HepG2 (cell line): ENCODE data around the gene IFIT5. TPM values are rescaled to one million over a fixed set of nuclear protein-coding genes. Genes with fewer than 3 reads are reported as not detected.
"Not testable (repeated sequence)": the region's sequence is repeated elsewhere in the genome, so short reads cannot be mapped to it uniquely, and the experiment has no call there.

Experiments used
- ATAC-seq: fragments of 200-7000 bp; cut with Tn5 transposase; 3 replicates; pipeline ENCODE4 v1.9.1; 2020; ENCODE audit warnings: mild to moderate bottlenecking, moderate library complexity
- BruUV-seq: library from RNA; stranded (reverse); fragments of 400-500 nt; replicated peaks from 2 replicates; lab custom pipeline; 2021; lab: Mats Ljungman, UMichigan
- CTCF ChIA-PET: fragments of 300-600 bp; formaldehyde crosslinking; extraction: SDS; loops from one replicate; lab custom pipeline; 2021; ENCODE audit warnings: low total read pairs, inconsistent platforms, low intra/inter-chr PET ratio; lab: Yijun Ruan, JAX
- POLR2A ChIA-PET: fragments of 350-600 bp; sonication (Branson Sonifier 250); formaldehyde crosslinking; loops from one replicate; lab custom pipeline; 2020; ENCODE audit warnings: antibody characterized with exemption, inconsistent platforms; lab: Yijun Ruan, JAX
- DNase-seq: peaks from one replicate; pipeline ENCODE4 v3.0.0-alpha.2; 2015; ENCODE audit warnings: low spot score
- FAIRE-seq: peaks from 3 replicates; lab custom pipeline; 2011; peaks lifted over from hg19 to GRCh38; lab: Jason Lieb, UNC
- H2AFZ ChIP-seq: one replicate; pipeline ENCODE4 v1.6.1; 2011; ENCODE audit warnings: low read length, inconsistent platforms
- H3K27ac ChIP-seq: fragments of 300-600 bp; 3 replicates; pipeline ENCODE4 v1.8.0; 2011; ENCODE audit warnings: mixed run types, mild to moderate bottlenecking, mixed read lengths, low read length, inconsistent platforms; ENCODE audit not compliant: insufficient read depth; ENCODE audit errors: extremely low read length
- H3K27me3 ChIP-seq, 2 experiments: fragments of 200-600 bp in 1 of 2; 2 replicates in 1 of 2; 3 replicates in 1 of 2; pipeline versions ENCODE4 v1.6.0 to v1.8.0; 2011; ENCODE audit warnings: low read length in 2 of 2, mild to moderate bottlenecking in 2 of 2, moderate library complexity in 2 of 2, inconsistent platforms in 1 of 2; ENCODE audit not compliant: insufficient read depth in 2 of 2, control insufficient read depth in 1 of 2
- H3K36me3 ChIP-seq, 2 experiments: fragments of 200-600 bp in 1 of 2; replicated peaks in 1 of 2; 2 replicates in 1 of 2; 3 replicates in 1 of 2; pipeline versions ENCODE4 v1.5.1 to v1.8.0; 2011; ENCODE audit warnings: low read length in 2 of 2, inconsistent platforms in 1 of 2; ENCODE audit not compliant: insufficient read depth in 2 of 2, control insufficient read depth in 1 of 2
- H3K4me1 ChIP-seq: 2 replicates; pipeline ENCODE4 v1.5.1; 2012; ENCODE audit warnings: low read length, inconsistent platforms; ENCODE audit not compliant: insufficient read depth
- H3K4me2 ChIP-seq: 2 replicates; pipeline ENCODE4 v1.6.0; 2011; ENCODE audit warnings: low read depth, low read length, inconsistent platforms
- H3K4me3 ChIP-seq, 3 experiments: fragments of 200-600 bp in 1 of 3; sonication (generic), shearing (Covaris generic) in 1 of 3; replicated peaks in 1 of 3; 2 replicates each; pipeline ENCODE4 v1.5.1; 2011 to 2016; ENCODE audit warnings: low read length in 3 of 3, inconsistent platforms in 2 of 3, low read depth in 2 of 3, mild to moderate bottlenecking in 2 of 3, control low read depth in 1 of 3, mixed read lengths in 1 of 3; ENCODE audit not compliant: insufficient read depth in 1 of 3
- H3K79me2 ChIP-seq: one replicate; pipeline ENCODE4 v1.6.1; 2011; ENCODE audit warnings: low read length, inconsistent platforms; ENCODE audit not compliant: insufficient read depth
- H3K9ac ChIP-seq: 2 replicates; pipeline ENCODE4 v1.6.0; 2011; ENCODE audit warnings: mild to moderate bottlenecking, low read depth, low read length, inconsistent platforms; ENCODE audit not compliant: insufficient read depth
- H3K9me3 ChIP-seq: 2 replicates; pipeline ENCODE4 v1.5.1; 2012; ENCODE audit warnings: mild to moderate bottlenecking, low read length
- H4K20me1 ChIP-seq: 2 replicates; pipeline ENCODE4 v1.6.0; 2011; ENCODE audit warnings: inconsistent platforms, mild to moderate bottlenecking, low read length, moderate library complexity; ENCODE audit not compliant: insufficient read depth
- FOXA3 ChIP-seq: IDR thresholded peaks from 2 replicates; pipeline ENCODE4 v1.6.1; 2016; ENCODE audit warnings: missing genetic modification reagents, missing compliant biosample characterization
- WGBS: methylation state at CpG from one replicate; pipeline ENCODE4 v1.1.6; 2017; ENCODE audit warnings: low lambda C conversion rate; 5-methylcytosine and 5-hydroxymethylcytosine counted together
- in situ Hi-C: cut with HindIII; loops from 2 replicates; pipeline ENCODE4 v1.10.0; 2017; ENCODE audit warnings: low pct_unique_long_range_greater_than_20kb; ENCODE audit not compliant: extremely low pct_ligation_motif_present
- intact Hi-C: fragments of 100-400 bp; cut with micrococcal nuclease; formaldehyde crosslinking; loops from one replicate; pipeline ENCODE4 v1.10.0; 2022; ENCODE audit not compliant: unreplicated experiment
- polyA plus RNA-seq, 8 experiments: library from polyadenylated mRNA; depleted of rRNA in 3 of 8; stranded (reverse) in 7 of 8; unstranded in 1 of 8; fragments of >200 nt; fragmentation: Illumina TruSeq in 4 of 8; extraction: Trizol in 4 of 8; gene quantifications; 2 replicates each; pipeline versions ENCODE4 v1.2.1 to v1.2.3, GENCODE V29; 2011 to 2016; ENCODE audit warnings: low read depth in 4 of 8, missing spikeins in 1 of 8, mixed read lengths in 1 of 8; ENCODE audit not compliant: insufficient read depth in 1 of 8
- total RNA-seq, 5 experiments: library from RNA; depleted of rRNA; stranded (reverse); fragments of >200 nt; fragmentation: Illumina TruSeq; extraction: Trizol; gene quantifications; 2 replicates each; pipeline ENCODE4 v1.2.3, GENCODE V29; 2016; ENCODE audit warnings: low read depth in 1 of 5
- TF ChIP-seq, protein P1 (sequence below): sonication (generic); formaldehyde crosslinking; IDR thresholded peaks from 2 replicates; pipeline ENCODE4 v1.4.0; 2020; ENCODE audit warnings: missing genetic modification reagents

IFIT5 gene
- total and polyA plus RNA-seq, 2 of the 13 experiments (the other 11 are each of a cell fraction or from before 2014, with no cell fraction given), result 2.2 to 8.3 TPM

DNA sequence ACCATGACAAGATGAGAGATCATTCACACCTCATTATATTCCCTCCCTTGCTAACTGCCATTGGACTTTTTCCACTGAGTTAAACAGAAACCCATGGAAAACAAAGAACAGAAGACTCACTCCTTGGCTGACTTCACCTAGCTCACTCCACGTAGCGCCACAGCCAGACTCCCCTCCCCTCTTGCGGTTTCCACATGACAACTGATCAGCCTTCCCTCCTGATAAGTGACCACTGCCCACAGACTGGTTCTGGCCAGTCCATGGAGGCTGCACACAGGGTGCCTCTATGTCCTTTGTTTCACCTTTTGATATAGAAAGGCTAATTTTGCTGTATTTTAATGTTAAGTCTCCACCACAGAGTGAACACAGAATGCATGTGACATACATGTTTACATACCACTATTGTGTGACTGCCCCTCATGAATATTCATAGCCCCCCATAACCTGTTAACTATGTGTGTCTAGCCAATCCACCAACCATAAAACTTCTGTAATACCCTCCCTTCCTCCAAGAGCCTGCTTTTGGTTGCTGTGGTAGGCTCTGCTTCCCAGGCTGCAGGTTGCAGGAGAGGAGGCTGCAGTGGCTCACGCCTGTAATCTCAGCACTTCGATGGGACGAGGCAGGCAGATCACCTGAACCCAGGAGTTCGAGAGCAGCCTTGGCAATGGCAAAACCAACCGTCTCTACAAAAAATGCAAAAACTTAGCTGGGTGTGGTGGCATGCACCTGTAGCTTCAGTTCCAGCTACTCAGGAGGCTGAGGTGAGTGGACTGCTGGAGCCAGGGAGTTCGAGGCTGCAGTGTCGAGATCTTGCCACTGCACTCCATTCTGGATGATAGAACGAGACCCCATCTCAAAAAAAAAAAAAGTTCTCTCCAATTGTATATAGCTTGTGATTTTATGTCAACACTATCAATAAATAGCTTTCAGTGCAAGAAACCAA lies 10.0 kb upstream of the IFIT5 start:
- ATAC-seq (no peak; the same call in 1 of the 3 replicates), DNase-seq (no peak), FAIRE-seq (no peak)
- Histone ChIP-seq H3K4me3 (no peak overlapping the region), H3K4me2 (no peak overlapping the region), H3K4me1 (peaks cover 23% of the 10 kb centered on the region), H3K27me3 (no peaks in the 10 kb centered on the region), H3K79me2 (no peaks in the 10 kb centered on the region), H3K27ac (no peak overlapping the region), H3K36me3 (0 out of 5 replicates have a peak, but pooled peaks cover 0 to 3% of the 10 kb centered on the region in 2 experiments), H3K9ac (no peak overlapping the region), H4K20me1 (no peaks in the 10 kb centered on the region), H2AFZ (no peak overlapping the region), H3K9me3 (no peaks in the 10 kb centered on the region)
- 91% methylated on average over 11 of the region's 11 CpGs for WGBS
- TF ChIP-seq FOXA3 (CRISPR knock-in tag), result no peak
- TF ChIP-seq, protein P1, sequence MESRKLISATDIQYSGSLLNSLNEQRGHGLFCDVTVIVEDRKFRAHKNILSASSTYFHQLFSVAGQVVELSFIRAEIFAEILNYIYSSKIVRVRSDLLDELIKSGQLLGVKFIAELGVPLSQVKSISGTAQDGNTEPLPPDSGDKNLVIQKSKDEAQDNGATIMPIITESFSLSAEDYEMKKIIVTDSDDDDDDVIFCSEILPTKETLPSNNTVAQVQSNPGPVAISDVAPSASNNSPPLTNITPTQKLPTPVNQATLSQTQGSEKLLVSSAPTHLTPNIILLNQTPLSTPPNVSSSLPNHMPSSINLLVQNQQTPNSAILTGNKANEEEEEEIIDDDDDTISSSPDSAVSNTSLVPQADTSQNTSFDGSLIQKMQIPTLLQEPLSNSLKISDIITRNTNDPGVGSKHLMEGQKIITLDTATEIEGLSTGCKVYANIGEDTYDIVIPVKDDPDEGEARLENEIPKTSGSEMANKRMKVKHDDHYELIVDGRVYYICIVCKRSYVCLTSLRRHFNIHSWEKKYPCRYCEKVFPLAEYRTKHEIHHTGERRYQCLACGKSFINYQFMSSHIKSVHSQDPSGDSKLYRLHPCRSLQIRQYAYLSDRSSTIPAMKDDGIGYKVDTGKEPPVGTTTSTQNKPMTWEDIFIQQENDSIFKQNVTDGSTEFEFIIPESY (CRISPR knock-in tag), result peak; percentile 86
- no TSS peak for BruUV-seq
- ChIA-PET POLR2A (no interaction called here), CTCF (no interaction called here)
- in situ Hi-C loops, result no loop called here
- intact Hi-C loops, result no loop called here

DNA sequence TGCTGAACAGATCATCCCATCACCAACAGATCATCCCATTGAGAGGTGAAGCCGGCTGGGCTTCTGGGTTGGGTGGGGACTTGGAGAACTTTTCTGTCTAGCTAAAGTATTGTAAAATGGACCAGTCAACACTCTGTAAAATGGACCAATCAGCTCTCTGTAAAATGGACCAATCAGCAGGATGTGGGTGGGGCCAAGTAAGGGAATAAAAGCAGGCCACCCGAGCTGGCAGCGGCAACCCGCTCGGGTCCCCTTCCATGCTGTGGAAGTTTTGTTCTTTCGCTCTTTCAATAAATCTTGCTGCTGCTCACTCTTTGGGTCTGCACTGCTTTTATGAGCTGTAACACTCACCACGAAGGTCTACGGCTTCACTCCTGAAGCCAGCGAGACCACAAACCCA lies 8.2 kb upstream of the IFIT5 start:
- H3K9ac ChIP-seq, H3K27me3 ChIP-seq, POLR2A ChIA-PET, intact Hi-C loops, H3K36me3 ChIP-seq, BruUV-seq, H2AFZ ChIP-seq, H4K20me1 ChIP-seq, in situ Hi-C loops, H3K9me3 ChIP-seq, H3K4me2 ChIP-seq, FAIRE-seq, H3K27ac ChIP-seq, H3K79me2 ChIP-seq, ATAC-seq, CTCF ChIA-PET, H3K4me3 ChIP-seq, DNase-seq: not testable (repeated sequence)
- peaks cover 23% of the 10 kb centered on the region for H3K4me1 ChIP-seq
- 94% methylated on average over 9 of the region's 9 CpGs for WGBS
